Retinal pigment epithelial cell (primary cell): Measurements from ENCODE around the gene ECHS1.
A peak's percentile ranks its signal among the peaks of the same experiment; 100 is the strongest.
"Not testable (repeated sequence)": the region's sequence is repeated elsewhere in the genome, so short reads cannot be mapped to it uniquely, and the experiment has no call there.

ENCODE experiments used
- DNase-seq: peaks from one replicate; pipeline ENCODE4 v3.0.0-alpha.2; 2010; ENCODE audit warnings: low read depth
- H3K4me3 ChIP-seq: 2 replicates; pipeline ENCODE4 v1.5.1; 2011; ENCODE audit warnings: mild to moderate bottlenecking, low read length, control low read depth, moderate library complexity
- TF ChIP-seq, protein P1 (sequence below): conservative IDR thresholded peaks from 2 replicates; pipeline ENCODE4 v1.5.1; 2011; ENCODE audit warnings: low read depth, low read length, control low read depth, inconsistent platforms

Gene ECHS1

DNA sequence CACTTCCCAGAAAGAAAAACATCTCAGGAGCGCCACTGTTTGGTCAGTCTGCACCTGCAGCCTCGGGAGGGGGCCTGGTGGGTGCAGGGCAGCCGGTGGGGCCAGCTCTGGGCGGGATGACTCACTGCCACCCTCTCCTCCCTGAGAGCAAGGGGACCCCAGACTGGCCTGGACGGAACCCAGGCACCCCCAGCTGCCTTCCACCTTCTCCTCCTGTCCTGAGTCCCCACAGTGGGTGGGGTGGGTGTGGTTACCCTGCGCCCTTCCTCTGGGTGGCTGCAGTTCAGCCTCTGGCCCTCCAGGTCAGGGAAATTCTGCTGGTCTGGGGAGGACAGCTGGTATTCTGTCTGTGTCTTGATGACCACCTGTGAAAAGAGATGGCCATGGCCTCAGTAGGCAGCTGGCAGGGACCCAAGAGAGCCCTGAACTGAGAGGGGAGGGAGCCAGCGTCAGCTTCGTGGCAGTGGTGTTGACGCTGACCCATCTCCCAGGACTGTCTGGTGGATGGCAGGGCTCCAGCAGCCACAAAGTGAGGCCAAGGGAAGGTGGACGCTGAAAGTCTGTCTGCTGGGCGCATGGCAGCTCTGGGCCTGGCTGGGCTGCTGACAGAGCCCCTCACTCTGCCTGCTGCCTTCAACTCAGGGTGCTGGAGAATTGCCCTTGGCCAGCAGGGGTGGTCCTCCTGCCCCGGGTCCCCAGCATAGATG is 45.4 kb downstream of the ECHS1 start:
- TF ChIP-seq, protein P1, sequence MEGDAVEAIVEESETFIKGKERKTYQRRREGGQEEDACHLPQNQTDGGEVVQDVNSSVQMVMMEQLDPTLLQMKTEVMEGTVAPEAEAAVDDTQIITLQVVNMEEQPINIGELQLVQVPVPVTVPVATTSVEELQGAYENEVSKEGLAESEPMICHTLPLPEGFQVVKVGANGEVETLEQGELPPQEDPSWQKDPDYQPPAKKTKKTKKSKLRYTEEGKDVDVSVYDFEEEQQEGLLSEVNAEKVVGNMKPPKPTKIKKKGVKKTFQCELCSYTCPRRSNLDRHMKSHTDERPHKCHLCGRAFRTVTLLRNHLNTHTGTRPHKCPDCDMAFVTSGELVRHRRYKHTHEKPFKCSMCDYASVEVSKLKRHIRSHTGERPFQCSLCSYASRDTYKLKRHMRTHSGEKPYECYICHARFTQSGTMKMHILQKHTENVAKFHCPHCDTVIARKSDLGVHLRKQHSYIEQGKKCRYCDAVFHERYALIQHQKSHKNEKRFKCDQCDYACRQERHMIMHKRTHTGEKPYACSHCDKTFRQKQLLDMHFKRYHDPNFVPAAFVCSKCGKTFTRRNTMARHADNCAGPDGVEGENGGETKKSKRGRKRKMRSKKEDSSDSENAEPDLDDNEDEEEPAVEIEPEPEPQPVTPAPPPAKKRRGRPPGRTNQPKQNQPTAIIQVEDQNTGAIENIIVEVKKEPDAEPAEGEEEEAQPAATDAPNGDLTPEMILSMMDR: no peak
- no peak overlapping the region for H3K4me3 ChIP-seq
- DNase-seq: no peak

DNA sequence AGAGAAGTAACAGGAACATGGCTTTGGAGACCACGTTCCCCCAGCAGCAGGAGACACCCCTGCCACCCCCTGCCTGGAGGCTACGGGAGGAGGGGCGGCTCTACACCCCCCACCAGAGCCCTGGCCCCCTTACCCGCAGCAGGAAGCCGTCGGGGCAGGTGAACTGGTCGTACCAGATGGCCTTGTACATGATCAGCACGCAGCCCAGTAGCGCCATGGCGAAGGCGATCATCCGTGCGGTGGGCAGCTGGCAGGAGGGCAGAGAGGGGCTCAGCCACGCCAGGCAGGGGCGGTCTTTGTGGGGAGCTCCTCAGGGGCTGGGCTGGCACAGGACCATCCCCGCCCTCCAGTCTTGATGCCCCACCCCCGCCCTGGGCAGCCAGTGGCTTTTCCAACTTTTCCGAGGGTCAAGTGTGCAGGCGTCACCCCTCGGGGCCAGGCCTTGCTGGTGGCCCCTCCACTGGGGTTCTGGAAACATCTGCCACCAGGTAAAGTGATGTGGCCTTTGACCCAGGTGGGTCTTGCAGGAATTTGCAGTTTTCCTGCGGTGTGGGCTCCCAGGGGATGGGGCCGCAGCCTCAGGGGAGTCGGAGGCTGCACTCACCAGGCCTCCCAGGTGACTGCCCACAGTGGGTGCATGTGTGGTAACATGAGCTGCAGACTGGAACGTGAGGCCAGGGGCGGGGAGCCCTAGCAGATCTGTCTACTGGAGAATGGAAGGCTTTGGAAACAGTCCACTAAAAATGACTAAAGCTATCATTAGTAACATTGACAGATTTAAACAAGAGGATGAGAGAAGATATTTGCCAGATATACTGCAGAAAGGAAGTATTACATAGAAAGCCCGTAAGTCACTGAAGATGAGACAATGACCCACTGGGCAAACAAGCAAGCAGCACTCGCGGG is 46.2 kb downstream of the ECHS1 start:
- TF ChIP-seq, protein P1: no peak
- H3K4me3 ChIP-seq: no peak overlapping the region
- DNase-seq: no peak

DNA sequence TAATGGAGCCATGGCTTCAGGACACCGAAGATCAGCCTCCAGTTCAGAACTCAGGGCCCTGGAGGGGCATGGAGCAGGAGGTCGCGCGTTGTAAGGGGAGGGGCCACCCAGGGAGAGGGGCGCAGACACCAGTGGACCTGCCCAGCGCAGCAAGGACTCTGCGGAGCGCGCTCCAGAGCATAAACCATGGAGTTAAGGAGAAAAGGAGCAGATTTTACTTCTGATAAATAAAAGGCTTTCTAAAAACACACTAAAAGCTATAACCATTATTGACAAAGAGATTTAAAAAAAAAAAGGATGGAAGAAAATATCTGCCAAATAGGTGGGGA is 47.0 kb downstream of the ECHS1 start:
- peak overlapping the region; percentile 31 for H3K4me3 ChIP-seq
- no peak for DNase-seq
- TF ChIP-seq, protein P1: no peak

DNA sequence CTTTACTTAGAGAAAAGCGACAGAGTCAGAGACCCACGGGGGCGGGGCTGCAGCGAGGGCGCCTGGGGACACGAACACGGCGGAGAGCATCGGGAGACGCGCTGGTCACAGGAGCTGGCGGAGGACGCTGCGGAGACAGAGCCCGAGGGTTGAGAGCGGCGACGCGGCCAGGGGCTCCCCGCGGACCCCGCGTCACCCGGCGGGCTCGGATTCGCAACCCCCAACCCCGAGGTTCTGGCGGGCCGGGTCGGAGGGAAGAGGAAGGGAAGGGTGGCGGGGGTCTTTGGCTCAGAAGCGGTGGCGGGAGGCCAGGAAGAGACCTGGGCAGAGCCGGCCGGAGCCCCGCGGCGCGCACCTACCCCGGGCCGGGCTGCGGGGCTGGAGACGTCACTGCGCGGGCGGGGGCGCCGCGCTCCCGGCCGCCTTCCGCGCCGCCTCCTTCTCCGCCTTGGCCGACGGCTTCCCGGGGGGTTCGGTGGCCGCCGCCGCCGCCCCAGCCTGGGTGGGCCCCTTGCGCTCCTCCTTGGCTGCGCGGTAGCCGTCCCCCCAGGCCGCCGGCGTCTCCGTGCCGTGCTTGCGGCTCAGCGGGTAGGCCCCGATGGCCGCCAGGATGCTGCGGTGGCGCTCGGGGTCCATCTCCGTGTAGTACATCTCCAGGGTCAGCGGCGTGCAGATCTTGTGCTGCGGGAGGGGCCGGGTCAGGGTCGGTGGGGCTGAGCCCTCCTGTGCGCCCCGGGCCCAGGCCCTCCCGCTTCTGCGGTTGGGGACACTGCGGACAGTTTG is 47.5 kb downstream of the ECHS1 start:
- TF ChIP-seq, protein P1: no peak
- peak overlapping the region; percentile 36 for H3K4me3 ChIP-seq
- DNase-seq: no peak

DNA sequence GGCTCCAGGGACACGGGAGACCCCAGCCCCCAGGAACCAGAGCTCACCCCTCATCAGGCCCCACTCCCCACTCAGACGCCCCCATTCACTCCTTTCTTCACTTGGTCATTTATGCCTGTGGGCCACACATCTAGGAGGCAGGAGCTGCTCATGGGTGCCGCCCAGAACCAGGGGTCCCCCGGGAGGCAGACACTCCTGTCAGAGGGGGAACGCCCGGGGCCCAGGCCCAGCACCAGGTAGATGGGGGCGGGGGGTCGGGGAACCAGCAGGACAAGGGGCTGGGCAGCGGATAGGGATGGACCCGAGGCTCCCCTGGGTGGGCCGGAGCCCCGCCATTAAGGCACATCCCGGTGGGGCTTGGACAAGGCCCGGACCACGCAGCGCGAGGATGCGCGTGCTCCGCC is 48.3 kb downstream of the ECHS1 start:
- TF ChIP-seq, protein P1: no peak
- H3K4me3 ChIP-seq: no peak overlapping the region
- DNase-seq: no peak

DNA sequence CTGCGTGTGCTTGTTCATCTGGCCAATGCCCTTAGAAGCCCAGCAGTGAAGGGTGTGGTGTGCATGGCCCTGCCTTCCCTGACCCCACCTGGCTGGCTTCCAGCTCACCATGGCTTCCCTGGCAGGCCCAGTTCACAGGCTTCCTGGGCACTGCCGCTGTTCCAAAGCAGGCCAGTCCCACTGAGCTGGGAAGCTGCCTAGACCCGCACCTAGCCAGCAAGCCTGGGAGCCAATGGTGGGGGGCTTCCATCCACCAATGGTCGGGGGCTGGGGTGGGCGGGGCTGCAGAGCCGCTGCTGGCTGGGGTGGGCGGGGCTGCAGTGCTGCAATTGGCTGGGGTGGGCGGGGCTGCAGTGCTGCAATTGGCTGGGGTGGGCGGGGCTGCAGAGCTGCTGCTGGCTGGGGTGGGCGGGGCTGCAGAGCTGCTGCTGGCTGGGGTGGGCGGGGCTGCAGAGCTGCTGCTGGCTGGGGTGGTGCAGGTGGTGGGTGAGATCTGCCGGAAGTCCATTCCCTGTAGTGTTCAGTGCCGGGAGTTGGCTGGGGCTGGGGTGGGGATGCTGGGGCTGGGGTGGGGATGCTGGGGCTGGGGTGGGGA is 48.9 kb downstream of the ECHS1 start:
- peak overlapping the region; percentile 48 for H3K4me3 ChIP-seq
- DNase-seq: no peak
- TF ChIP-seq, protein P1: no peak

DNA sequence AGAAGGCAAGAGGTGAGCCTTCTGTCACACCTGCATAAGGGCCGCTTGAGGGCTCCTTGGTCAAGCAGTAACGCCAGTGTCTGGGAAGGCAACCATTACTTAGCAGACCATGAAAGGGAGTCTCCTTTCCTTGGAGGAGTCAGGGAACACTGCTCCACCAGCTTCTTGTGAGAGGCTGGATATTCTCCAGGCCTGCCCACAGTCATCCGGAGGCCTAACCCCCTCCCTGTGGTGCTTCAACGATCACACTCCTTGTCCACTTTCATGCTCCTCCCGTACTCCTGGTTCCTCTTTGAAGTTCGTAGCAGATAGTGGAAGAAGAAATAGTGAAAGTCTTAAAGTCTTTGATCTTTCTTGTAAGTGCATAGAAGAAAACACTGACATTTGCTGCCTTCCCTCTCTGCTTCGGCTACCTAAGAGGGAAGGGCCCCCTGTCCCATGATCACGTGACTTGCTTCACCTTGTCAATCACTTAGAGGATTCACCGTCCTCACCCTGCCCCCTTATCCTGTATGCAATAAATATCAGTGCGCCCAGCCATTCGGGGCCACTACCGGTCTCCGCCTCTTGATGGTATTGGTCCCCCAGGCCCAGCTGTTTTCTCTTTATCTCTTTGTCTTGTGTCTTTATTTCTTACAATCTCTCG is 51.0 kb downstream of the ECHS1 start:
- DNase-seq, H3K4me3 ChIP-seq: not testable (repeated sequence)

DNA sequence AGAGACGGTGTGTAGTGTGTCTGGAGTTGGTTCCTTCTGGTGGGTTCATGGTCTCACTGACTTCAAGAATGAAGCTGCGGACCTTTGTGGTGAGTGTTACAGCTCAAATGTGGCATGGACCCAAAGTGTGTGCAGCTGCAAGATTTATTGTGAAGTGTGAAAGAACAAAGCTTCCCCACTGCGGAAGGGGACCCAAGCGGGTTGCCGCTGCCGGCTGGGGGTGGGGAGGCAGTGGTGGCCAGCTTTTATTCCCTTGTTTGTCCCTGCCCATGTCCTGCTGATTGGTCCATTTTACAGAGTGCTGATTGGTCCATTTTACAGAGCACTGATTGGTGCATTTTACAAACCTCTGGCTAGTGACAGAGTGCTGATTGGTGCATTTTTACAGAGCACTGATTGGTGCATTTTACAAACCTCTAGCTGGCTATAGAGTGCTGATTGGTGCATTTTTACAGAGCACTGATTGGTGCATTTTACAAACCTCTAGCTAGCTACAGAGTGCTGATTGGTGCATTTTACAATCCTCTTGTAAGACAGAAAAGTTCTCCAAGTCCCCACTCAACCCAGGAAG is 52.2 kb downstream of the ECHS1 start:
- not testable (repeated sequence) for H3K4me3 ChIP-seq, DNase-seq
